ENCODE measurements around the gene OGFR. TPM values are rescaled to one million over a fixed set of nuclear protein-coding genes. Genes with fewer than 3 reads are reported as not detected.

OGFR gene
- total RNA-seq, 4 donors from 2014 or later: 32.1 to 54.1 (median 42.5) TPM

GRCh38 chr20:62766716-62767115, 37.9 kb upstream of the OGFR start:
- Histone ChIP-seq H3K27me3 (peaks cover 51% of the 10 kb centered on the region), H3K9me3 (no peaks in the 10 kb centered on the region), H3K36me3 (no peaks in the 10 kb centered on the region), H3K4me3 (no peak overlapping the region), H3K27ac (no peak overlapping the region), H3K4me1 (peaks cover 11% of the 10 kb centered on the region)
- 64% methylated on average over 13 of the region's 16 CpGs for WGBS
- TF ChIP-seq POLR2AphosphoS5 (IDR thresholded peaks at IDR 0.05) (no peak), POLR2A (IDR thresholded peaks at IDR 0.05) (no peak), CTCF (IDR thresholded peaks at IDR 0.05) (no peak), EP300 (IDR thresholded peaks at IDR 0.05) (no peak)
- DNase-seq (ENCODE audit: low spot score in 2 of 2): no peak

GRCh38 chr20:62768234-62768546, 36.4 kb upstream of the OGFR start:
- TF ChIP-seq CTCF (IDR thresholded peaks at IDR 0.05) (no peak), POLR2A (IDR thresholded peaks at IDR 0.05) (no peak), EP300 (IDR thresholded peaks at IDR 0.05) (no peak), POLR2AphosphoS5 (IDR thresholded peaks at IDR 0.05) (no peak)
- 70% methylated on average over 2 of the region's 8 CpGs for WGBS

GRCh38 chr20:62768551-62769287, 35.9 kb upstream of the OGFR start:
- TF ChIP-seq CTCF (IDR thresholded peaks at IDR 0.05) (no peak), POLR2A (IDR thresholded peaks at IDR 0.05) (no peak), POLR2AphosphoS5 (IDR thresholded peaks at IDR 0.05) (no peak), EP300 (IDR thresholded peaks at IDR 0.05) (no peak)
- Histone ChIP-seq H3K4me3 (no peak overlapping the region), H3K36me3 (no peaks in the 10 kb centered on the region), H3K9me3 (no peaks in the 10 kb centered on the region), H3K4me1 (peaks cover 26% of the 10 kb centered on the region), H3K27me3 (peaks cover 48% of the 10 kb centered on the region), H3K27ac (no peak overlapping the region)
- DNase-seq (ENCODE audit: low spot score in 2 of 2): no peak
- WGBS: 43% methylated on average over 21 of the region's 21 CpGs

More at GRCh38 chr20:62768234-62768546, 36.4 kb upstream of the OGFR start:
- Histone ChIP-seq H3K27ac (no peak overlapping the region), H3K4me1 (peaks cover 21% of the 10 kb centered on the region), H3K4me3 (no peak overlapping the region), H3K9me3 (no peaks in the 10 kb centered on the region), H3K27me3 (peaks cover 50% of the 10 kb centered on the region), H3K36me3 (no peaks in the 10 kb centered on the region)
- no peak for DNase-seq (ENCODE audit: low spot score in 2 of 2)

- TF ChIP-seq EP300 (IDR thresholded peaks at IDR 0.05) (no peak), POLR2AphosphoS5 (IDR thresholded peaks at IDR 0.05) (no peak), POLR2A (IDR thresholded peaks at IDR 0.05) (no peak), CTCF (IDR thresholded peaks at IDR 0.05) (no peak)
- H3K27me3 ChIP-seq: peaks cover 48% of the 10 kb centered on the region
- H3K27ac ChIP-seq: no peak overlapping the region
- H3K4me3 ChIP-seq: no peak overlapping the region
- no peak for DNase-seq (ENCODE audit: low spot score in 2 of 2)
- no peaks in the 10 kb centered on the region for H3K9me3 ChIP-seq
- no peaks in the 10 kb centered on the region for H3K36me3 ChIP-seq
- 83% methylated on average over 1 of the region's 16 CpGs for WGBS
- peaks cover 34% of the 10 kb centered on the region for H3K4me1 ChIP-seq
These were observed 35.1 kb upstream of the OGFR start for GRCh38 chr20:62769346-62770071.
